ENCODE results near the gene PLEK. TPM values are rescaled to one million over a fixed set of nuclear protein-coding genes. Genes with fewer than 3 reads are reported as not detected.
A peak's percentile ranks its signal among the peaks of the same experiment; 100 is the strongest.

The PLEK gene
- total and polyA plus RNA-seq, 9 of the 15 experiments (the other 6 are each of a cell fraction or from before 2014, with no cell fraction given) = 0.14 to 1.2 (median 0.36) TPM

DNA sequence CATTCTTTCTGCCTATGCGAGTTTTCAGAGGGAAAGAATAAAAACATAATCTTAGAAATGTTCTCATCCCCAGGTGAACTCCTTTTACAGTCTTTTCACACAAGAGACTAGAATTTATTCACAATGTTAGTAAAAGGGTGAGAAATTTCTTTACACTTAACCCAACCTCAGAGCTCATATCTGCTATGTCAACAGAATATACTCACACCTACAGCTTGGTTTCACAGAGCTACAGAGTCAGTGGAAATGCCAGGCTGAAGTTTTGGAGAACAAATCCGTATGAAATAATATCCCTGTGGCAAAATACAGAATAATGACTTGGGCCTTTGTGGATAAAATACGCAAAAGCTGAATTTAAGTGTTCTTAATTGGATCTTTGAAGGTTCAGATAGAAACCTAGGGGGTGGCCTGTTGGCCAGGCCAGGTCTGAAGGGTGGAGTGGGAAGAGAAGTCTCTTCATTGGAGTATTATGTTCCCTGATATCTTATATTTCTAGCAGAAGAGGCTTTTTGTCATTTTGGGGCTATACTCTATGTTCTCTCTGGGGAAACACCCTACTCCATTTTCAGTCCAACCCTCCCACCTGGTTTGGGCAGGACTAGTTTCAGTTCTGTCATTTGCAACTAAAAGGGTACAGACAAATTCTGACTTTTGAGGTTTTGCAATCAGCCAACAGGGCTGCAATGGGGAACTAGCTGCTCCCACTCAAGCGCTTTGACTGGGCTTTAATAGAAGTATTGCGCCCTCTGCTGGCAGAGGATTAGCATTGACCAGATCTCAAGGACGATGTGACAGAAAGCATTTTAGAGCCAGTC is 76.3 kb downstream of the PLEK start (continued):
- TF ChIP-seq, protein P1, sequence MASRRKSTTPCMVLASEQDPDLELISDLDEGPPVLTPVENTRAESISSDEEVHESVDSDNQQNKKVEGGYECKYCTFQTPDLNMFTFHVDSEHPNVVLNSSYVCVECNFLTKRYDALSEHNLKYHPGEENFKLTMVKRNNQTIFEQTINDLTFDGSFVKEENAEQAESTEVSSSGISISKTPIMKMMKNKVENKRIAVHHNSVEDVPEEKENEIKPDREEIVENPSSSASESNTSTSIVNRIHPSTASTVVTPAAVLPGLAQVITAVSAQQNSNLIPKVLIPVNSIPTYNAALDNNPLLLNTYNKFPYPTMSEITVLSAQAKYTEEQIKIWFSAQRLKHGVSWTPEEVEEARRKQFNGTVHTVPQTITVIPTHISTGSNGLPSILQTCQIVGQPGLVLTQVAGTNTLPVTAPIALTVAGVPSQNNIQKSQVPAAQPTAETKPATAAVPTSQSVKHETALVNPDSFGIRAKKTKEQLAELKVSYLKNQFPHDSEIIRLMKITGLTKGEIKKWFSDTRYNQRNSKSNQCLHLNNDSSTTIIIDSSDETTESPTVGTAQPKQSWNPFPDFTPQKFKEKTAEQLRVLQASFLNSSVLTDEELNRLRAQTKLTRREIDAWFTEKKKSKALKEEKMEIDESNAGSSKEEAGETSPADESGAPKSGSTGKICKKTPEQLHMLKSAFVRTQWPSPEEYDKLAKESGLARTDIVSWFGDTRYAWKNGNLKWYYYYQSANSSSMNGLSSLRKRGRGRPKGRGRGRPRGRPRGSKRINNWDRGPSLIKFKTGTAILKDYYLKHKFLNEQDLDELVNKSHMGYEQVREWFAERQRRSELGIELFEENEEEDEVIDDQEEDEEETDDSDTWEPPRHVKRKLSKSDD (conservative IDR thresholded peaks at IDR 0.05; ENCODE audit: low read length) = no peak
- no peak for TF ChIP-seq ZNF316 (IDR thresholded peaks at IDR 0.05)
- TF ChIP-seq, protein P2, sequence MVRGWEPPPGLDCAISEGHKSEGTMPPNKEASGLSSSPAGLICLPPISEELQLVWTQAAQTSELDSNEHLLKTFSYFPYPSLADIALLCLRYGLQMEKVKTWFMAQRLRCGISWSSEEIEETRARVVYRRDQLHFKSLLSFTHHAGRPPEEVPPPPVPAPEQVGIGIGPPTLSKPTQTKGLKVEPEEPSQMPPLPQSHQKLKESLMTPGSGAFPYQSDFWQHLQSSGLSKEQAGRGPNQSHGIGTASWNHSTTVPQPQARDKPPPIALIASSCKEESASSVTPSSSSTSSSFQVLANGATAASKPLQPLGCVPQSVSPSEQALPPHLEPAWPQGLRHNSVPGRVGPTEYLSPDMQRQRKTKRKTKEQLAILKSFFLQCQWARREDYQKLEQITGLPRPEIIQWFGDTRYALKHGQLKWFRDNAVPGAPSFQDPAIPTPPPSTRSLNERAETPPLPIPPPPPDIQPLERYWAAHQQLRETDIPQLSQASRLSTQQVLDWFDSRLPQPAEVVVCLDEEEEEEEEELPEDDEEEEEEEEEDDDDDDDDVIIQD (CRISPR knock-in tag; IDR thresholded peaks at IDR 0.05) = no peak
- peak; percentile 59; the same call in 1 of the 2 replicates for TF ChIP-seq JUND (IDR thresholded peaks at IDR 0.05; ENCODE audit: borderline replicate concordance, low read depth, low read length)
- TF ChIP-seq JUND (tag; IDR thresholded peaks at IDR 0.05; ENCODE audit: borderline replicate concordance, low read depth, low read length) = no peak; the same call in 1 of the 3 replicates
- no peak for TF ChIP-seq CBX1 (IDR thresholded peaks at IDR 0.05; ENCODE audit: low read depth)
- no peak for TF ChIP-seq ZNF75A (CRISPR knock-in tag; IDR thresholded peaks at IDR 0.05)
- no peak for TF ChIP-seq KDM2B (CRISPR knock-in tag; IDR thresholded peaks at IDR 0.05)
- no peak for TF ChIP-seq ZNF282 (CRISPR knock-in tag; IDR thresholded peaks at IDR 0.05)
- no peak for TF ChIP-seq POLR2A (conservative IDR thresholded peaks at IDR 0.05)
- TF ChIP-seq NR3C1 (CRISPR knock-in tag; IDR thresholded peaks at IDR 0.05) = no peak
- no peak for TF ChIP-seq ZBED1 (IDR thresholded peaks at IDR 0.05)
- TF ChIP-seq MCM7 (IDR thresholded peaks at IDR 0.05) = no peak
- TF ChIP-seq MYC (IDR thresholded peaks at IDR 0.05; ENCODE audit: low read depth, low read length) = peak; percentile 58; the same call in 1 of the 2 replicates
- TF ChIP-seq MYC (CRISPR knock-in tag; IDR thresholded peaks at IDR 0.05; ENCODE audit: borderline replicate concordance, low read depth) = no peak
- no peak for TF ChIP-seq HLTF (IDR thresholded peaks at IDR 0.05)
- no peak for TF ChIP-seq ZBTB17 (CRISPR knock-in tag; IDR thresholded peaks at IDR 0.05)
- TF ChIP-seq ZNF717 (CRISPR knock-in tag; IDR thresholded peaks at IDR 0.05) = no peak
- TF ChIP-seq GTF2E2 (tag; IDR thresholded peaks at IDR 0.05) = no peak
- peak; percentile 19; the same call in 1 of the 2 replicates for TF ChIP-seq ZNF395 (CRISPR knock-in tag; IDR thresholded peaks at IDR 0.05)
